Gastroesophageal sphincter (tissue), 3 donors: ENCODE results near the gene GPR22.

Source experiments
- EP300 ChIP-seq: sonication (generic); formaldehyde crosslinking; IDR thresholded peaks from one replicate; pipeline ENCODE4 v1.6.1; 2017; ENCODE audit warnings: antibody characterized with exemption, mild to moderate bottlenecking
- POLR2A ChIP-seq, 2 donors: fragments of 450-650 bp; IDR thresholded peaks; one replicate each; pipeline ENCODE4 v1.6.1; 2017; ENCODE audit warnings: antibody characterized with exemption in 2 of 2, mild to moderate bottlenecking in 2 of 2, moderate library complexity in 1 of 2
- POLR2AphosphoS5 ChIP-seq: sonication (generic); formaldehyde crosslinking; IDR thresholded peaks from one replicate; pipeline ENCODE4 v1.6.1; 2017; ENCODE audit warnings: antibody characterized with exemption
- TF ChIP-seq, protein P1 (sequence below), 4 experiments: fragments of 200-600 bp in 2 of 4; fragments of 450-650 bp in 2 of 4; sonication (generic) in 1 of 4; IDR thresholded peaks; one replicate each; pipeline ENCODE4 v1.5.1; 2017 to 2019; ENCODE audit warnings: antibody characterized with exemption in 4 of 4, mild to moderate bottlenecking in 2 of 4, moderate library complexity in 2 of 4

GRCh38 chr7:107468824-107469223 lies 1.0 kb upstream of the GPR22 start:
- TF ChIP-seq, protein P1, sequence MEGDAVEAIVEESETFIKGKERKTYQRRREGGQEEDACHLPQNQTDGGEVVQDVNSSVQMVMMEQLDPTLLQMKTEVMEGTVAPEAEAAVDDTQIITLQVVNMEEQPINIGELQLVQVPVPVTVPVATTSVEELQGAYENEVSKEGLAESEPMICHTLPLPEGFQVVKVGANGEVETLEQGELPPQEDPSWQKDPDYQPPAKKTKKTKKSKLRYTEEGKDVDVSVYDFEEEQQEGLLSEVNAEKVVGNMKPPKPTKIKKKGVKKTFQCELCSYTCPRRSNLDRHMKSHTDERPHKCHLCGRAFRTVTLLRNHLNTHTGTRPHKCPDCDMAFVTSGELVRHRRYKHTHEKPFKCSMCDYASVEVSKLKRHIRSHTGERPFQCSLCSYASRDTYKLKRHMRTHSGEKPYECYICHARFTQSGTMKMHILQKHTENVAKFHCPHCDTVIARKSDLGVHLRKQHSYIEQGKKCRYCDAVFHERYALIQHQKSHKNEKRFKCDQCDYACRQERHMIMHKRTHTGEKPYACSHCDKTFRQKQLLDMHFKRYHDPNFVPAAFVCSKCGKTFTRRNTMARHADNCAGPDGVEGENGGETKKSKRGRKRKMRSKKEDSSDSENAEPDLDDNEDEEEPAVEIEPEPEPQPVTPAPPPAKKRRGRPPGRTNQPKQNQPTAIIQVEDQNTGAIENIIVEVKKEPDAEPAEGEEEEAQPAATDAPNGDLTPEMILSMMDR (IDR thresholded peaks at IDR 0.05), result no peak
- TF ChIP-seq EP300 (no peak), POLR2A (IDR thresholded peaks at IDR 0.05) (no peak), POLR2AphosphoS5 (no peak)
